Medulla oblongata (tissue), 1 donor: Measurements from ENCODE around the gene IFI30.
"Not testable (repeated sequence)": the region's sequence is repeated elsewhere in the genome, so short reads cannot be mapped to it uniquely, and the experiment has no call there.

Experiments used
- DNase-seq: peaks from one replicate; pipeline ENCODE4 v3.0.0-alpha.2; 2015; ENCODE audit errors: extremely low spot score

Gene IFI30

DNA sequence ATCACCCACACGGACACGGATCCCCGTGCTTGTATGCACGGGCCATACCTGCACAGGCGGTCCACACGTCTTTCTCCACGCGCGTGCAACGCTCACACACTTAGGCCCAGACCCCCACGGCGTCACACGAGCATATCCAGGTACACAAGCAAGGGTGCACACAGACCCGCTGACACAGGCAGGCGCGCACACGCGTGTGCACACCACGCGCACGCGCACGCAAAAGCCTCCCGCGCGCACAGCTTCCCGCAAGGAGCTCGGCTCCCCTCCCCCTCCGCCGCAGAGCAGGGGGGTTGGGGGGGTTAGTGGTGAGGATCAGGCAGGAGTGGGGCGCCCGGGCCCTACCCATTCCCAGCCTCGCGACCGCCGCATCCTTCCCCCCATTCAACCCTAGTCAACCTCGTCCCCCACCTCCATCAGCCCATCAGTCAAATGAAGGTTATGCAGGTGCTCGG lies 29.8 kb downstream of the IFI30 start:
- DNase-seq: peak; percentile 60

DNA sequence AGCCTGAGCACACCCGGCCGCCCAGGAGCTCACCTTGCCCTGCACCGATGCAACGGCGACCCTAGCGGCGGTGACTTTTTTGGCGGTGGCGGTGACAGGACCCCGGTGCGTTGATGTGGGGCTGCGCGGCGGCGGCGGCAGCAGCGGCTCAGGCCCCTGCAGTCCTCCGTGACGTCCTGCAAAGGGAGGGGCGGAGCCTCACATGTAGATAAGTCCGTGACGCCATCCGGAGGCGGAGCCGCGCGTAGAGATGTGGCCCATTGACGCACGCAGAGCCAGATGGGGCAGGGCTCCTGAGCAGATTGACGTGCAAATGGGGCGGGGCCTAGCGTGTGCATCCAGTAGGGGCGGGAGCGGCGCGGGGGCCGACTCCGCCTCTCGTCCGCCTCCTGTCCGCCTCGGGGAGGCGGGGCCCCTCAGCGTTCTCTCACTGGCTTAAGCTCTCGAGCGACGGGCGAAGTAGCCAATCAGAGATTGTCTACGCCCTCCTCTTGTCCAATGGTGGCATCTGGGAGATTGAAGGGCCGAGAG lies 30.3 kb downstream of the IFI30 start, which contains the start of gene RAB3A:
TSS of gene RAB3A (minus strand) at position 180 of the 531 bp plus-strand sequence. CDS start 1,302 bp downstream, outside the sequence.
- peak; percentile 100 for DNase-seq

DNA sequence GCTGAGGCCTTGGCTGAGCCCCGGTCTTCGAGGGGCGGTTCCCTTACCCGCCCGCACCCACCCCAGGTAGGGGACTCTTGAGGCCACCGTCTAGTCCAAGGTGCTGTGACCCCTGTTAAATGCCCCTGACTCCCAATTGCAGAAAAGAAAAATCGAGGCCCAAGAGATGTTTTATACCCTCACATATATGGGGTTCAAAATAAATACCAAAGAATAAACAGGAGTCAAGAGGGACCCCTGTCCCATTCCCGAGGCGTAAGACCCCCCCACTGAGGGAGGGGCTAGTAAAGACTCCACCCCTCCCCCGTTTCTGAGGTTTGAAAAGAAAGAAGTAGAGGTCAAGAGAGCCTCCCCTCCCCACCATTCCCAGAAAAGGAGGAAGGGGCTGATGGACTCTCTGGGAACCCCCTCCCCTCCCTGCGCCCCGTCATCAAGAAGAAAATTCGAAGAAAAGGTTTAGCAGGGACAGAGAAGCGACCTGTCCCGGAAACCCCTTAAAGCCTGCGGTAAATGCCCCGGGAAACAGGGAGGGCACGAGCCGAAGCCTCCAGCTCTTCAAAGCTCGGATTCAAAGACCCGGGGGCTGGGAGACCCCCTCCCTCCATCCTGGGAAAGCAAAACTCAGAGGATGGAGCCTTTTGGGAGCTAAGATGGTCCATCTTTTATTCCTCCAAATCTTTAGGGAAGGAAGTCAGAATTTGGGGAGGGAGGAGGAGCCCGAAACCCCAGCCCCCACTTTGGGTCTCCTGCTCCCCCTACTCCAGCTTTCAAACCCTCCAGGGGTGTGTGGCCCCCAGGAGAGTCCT lies 31.0 kb downstream of the IFI30 start:
- DNase-seq: peak; percentile 85

DNA sequence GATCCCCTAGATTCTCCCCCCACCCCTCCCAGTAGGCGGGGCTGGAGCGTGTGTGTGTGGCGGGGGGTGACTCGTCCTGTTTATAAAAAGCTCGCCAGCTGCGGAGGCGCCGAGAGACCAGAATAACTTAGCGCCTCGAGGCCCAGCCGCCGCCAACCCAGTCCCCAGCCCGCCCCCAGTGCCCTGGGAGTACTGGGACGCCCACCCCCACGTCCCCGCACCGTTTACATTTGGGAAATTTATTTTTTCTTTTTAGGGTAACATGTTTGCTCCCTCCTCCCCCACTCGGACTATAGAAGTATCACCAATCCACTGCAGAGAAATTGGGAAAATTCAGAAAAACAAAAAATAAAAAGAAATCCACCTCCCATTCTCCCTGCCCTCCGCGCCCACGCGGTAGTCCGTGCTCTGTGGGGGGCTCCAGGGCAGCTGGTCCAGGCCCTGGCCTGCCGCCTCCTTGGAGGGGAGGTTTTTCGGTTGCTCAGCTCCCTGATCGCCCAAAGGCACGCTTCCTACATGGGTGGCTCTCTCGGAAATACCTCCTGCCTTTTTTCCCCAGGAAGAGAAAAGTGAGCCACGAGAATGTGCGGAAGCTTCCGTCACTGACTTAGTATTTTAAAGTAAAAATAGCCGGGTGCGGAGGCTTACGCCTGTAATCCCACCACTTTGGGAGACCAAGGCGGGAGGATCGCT lies 31.7 kb downstream of the IFI30 start:
- peak; percentile 90 for DNase-seq

DNA sequence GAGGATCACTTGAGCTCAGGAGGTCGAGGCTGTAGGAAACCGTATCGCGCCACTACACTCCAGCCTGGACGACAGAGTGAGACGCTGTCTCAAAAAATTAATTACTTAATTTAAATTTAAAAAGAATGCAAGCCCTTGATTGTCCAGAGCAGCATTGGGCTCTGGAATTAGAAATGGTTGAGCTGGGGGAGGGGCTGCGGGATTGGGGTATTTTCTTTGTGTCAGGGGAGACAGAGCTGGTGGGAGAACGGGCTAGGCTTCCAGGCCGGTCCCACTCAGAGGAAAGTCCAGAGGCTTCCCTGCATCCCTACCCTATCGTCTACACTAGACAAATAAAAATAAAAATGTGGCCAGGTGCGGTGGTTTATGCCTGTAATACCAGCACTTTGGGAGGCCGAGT lies 32.4 kb downstream of the IFI30 start:
- DNase-seq: no peak

DNA sequence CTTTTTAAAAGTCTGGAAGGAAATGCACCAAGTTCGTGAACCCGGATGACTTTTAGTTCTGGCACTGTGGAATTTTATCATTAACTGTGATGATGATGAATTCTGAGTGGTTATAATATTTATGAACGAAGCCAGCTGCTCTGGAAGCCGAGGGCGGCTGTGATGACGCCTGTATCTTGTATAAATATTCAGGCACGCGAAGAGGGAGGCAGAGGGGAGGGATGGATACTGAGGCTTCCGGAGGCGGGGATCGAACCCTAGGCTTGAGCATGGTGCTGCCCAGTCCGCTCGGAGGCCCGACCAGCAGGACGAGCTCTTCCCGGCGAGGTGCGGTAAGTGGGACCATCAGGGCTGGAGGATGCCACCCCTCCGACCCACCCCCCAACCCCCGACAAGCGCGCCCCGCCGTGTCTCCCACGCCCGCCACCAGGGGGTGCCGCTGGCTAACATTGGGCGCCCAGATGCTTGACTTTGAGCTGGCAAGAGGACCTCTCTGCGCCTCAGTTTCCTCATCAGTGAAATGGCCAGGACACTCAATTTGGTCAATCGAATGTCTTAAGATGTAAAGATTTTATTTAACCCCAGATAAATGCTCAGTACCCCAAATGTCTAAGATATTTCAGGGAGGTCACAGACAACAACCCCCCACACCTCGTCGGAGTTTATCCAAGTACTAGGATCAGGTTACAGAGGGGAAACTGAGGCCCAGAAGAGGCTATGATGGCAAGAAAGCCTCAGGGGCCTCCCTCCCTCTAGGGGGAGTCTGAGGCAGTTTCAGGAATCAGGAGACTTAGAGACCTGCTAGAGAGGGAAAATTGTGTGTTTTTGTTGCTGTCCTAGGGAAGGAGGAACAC lies 34.7 kb downstream of the IFI30 start:
- DNase-seq: no peak

DNA sequence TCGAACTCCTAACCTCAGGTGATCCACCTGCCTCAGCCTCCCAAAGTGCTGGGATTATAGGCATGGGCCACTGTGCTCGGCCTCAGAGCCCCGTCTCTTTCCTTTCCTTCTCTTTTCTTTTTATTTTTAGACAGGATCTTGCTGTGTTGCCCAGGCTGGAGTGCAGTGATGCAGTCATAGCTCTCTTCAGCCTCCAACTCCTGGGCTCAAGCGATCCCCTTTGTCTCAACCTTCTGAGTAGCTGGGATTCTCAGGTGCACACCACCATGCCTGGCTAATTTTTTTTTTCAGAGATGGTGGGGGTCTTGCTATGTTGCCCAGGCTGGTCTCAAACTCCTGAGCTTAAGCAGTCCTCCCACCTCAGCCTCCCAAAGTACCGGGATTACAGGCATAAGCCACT lies 36.3 kb downstream of the IFI30 start:
- DNase-seq: not testable (repeated sequence)

DNA sequence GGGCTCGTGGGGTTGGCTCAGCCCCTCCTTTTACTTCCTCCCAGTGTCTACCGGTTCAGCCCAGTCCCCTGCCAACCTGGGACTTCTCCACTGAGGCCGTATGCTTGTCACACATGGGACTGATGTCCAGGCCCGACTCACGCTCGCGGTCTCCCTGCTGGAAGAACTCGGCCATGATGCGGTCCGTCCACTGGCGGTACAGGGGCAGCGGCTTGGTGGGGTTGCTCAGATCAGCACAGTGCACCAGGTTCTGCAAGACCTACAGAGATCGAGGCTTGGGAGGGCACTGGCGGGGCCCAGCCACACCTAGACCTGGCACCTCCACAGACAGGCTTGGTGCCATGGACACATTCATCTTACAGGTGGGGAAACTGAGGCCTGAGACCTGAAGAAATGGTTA lies 38.1 kb downstream of the IFI30 start:
- DNase-seq: no peak

DNA sequence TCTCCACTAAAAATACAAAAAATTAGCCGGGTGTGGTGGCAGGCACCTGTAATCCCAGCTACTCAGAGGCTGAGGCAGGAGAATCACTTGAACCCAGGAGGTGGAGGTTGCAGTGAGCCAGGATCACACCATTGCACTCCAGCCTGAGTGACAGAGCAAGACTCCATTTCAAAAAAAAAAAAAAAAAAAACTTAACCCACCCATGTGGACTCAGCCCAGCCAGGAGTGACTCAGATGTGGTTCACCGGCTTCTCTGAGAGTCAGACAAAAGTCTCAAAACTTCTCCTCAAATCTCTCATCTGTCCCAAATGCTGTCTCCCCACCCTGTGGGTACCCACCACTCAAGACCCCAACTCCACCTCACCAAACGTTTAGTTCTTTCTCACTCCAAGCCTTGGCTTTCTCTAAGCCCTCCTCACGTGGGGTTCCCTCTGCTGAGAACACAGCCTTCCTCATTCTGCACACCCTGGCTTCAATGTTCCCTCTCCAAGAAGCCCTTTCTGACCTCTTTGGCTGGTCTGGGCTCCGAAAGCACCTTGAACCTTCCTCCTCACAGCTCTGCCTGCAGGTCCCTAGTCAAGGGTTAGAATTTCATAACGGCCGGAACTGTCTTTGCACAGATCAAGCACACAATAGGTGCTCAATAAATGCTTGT lies 41.3 kb downstream of the IFI30 start:
- no peak for DNase-seq

DNA sequence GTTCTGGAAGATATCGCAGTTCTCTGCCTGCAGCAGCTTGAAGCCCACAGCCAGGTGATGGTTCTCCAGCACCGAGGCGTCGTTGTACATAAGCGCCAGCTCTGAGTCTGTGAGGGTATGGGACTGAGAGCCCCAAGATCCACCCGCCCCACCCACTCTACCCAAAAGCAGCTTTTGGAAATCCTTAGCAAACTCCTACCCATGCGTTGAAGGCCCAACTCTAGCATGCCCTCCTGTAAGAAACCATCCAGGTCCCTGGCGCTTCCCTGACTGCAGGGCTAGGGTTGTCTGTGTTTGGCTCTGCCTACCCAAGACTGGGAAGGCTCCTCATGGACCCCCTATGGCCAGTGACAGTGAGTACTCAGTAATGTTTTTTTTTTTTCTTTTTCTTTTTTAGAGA lies 43.2 kb downstream of the IFI30 start:
- DNase-seq: no peak

DNA sequence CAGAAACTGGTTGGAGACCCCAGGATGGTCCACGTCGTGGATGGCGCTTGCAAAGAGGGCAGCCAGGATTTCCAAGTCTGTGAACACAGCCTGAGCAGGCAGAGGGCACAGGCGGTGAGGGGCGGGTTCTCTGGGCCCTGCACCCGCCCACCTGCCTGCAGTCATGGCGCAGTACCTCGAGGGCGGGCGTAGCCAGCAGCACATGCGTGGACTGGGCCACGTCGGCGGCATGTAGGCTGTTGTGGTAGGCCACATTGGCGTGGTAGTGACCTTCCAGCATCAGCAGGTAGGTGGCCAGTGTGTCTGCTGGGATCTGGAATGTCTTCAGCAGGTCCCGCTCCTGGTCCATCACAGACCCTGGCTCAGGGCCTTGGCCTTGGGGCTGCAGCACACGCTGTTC lies 44.5 kb downstream of the IFI30 start:
- DNase-seq: no peak

DNA sequence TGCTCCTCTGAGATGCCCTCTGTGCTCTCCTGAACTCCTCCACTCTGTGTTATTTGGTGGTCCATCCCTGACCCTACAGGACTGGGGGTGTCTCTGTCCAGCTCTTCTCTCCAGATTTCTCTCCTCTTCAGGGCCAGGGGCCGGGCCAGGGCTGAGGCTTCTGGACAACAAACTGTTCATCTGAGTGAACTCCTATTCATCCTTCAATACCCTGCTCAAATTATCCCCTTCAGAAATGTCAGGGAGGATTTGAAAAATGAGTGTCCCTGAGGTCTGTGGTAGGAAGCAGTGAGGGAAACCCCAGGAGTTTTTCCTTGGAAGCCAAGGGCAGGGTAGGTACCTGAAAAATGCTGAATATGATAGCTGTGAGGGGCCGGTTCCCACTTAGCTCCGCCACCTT lies 45.0 kb downstream of the IFI30 start:
- DNase-seq: no peak

DNA sequence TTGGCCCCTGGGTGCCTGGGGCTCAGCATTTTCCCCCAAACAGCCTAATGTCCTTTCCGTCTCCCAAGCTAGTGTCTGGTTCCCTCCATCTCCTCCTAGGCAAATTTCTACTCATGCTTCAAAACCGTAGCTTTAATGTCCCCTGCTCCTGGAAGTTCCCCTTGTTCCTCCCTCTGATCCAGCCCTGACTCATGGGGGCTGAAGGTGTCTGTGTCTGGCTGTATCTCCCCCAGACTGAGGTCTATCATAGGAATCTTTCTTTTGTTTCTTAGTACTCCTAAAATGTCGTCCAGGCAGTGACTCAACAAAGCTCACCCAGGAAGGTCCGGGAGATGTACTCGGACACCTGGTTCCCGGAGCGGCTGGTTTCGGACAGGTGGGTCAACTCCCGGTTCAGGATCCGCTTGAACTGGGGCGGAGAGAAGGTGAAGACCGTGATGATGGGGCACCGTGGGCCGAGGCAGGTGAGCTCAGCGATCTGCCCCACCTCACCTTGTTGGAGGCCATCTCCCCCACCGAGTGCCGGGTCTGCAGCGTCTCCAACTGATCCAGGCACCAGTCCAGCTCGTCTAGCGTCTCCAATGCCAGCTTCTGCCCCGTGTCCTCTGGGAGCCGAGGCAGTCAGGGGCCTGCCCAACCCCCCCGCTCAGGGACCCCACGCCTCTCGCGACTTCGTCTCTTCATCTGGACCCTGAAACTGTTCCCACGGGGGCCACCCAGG lies 46.5 kb downstream of the IFI30 start:
- DNase-seq: no peak

DNA sequence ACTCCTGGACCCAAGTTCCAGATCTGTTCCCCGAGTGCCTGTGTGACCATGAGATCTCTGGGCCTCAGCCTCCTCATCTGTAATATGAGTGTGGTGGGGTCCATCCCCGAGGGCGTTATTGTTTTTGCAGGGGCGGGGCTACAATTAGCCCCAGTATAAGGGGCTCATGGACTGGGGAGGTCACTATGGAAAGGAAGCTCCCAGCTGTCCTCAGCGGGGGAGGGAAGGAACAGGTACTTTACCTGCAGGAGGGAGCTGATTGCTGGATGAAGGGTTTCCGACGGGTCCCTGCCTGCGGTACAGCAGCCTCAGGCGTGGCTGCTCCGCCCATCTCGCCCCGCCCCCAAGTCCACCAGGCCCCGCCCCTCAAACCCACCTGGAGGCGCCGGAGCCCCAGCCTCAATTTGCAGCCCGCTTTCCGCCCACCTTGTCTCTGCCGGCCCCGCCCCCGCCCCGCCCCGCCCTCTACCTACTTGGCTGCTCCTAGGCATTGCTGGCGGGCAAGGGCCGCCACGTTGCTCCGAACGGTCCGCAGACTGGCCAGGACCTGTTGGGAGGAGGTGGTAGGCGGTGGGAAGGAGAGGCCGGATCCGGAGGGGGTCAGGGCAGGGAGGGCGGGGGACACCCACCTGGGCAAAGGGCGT lies 47.1 kb downstream of the IFI30 start:
- no peak for DNase-seq

DNA sequence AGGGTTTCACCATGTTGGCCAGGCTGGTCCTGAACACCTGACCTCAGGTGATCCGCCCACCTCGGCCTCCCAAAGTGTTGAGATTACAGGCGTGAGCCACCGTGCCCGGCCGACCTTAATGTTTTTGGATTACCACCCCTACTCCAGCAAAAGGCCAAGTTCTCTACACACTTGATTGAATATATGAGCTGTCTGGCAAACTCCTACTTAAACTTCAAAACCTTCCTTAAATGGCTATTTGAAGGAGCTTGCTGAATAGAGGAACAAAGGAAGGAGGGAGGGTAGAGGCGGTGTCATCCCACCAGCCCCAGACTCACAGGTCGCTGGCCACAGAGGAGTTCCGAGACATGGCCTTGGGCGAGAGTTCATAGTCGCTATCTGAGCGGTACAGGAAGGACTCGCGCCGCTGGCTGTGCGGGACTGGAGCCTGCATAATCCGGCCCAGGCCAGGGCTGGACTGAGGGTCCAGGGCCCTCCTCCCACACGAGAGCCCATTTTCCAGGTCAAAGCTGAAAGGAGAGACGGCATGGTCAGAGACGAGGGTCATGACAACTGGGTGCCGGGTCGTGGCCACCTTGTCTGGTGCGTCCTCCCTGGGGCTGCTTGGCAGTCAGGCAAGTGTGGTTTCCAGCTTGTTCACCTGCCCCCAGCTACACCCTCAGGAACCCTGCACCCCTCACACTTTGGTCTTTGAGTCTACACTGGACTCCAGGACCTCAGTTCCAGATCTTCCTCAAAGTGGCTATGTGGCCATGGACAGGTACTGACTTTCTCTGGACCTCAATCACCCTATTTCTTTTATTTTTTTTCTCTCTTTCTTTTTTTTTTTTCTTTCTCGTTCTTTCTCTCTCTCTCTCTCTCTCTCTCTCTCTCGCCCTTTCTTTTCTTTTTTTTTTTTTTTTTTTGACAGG lies 48.5 kb downstream of the IFI30 start:
- no peak for DNase-seq

DNA sequence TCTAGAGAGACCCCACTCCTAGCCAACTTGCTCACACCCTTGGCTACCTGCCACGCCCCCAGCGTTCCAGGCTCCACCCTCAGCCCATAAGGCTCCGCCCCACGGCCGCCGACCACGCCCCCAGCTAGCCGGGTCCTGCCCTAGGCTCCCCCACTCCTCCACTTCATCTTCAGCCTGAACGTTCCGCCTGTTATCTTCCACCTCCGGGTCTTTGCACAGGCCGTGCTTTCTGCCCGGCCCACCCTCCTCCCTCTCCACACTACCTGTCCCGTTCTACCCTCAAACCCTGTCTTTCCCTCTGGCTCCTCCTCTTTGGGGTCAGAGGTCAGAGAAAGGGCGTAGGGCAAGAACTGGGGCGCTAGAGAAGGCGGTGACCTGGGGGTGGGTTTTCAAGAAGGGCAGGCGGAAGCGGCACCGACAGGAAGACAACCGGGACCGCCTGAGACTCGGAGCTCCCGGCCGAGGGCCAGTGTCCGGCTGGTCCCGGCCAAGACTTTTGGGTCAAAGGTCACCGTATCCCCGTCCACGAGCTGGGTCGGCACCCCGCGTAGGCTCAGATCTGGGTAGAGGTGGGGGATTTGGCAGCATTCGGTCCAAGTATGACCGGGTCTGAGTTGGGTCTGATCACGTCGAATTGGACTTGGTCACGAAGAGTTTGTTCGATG lies 50.4 kb downstream of the IFI30 start:
- DNase-seq: no peak

DNA sequence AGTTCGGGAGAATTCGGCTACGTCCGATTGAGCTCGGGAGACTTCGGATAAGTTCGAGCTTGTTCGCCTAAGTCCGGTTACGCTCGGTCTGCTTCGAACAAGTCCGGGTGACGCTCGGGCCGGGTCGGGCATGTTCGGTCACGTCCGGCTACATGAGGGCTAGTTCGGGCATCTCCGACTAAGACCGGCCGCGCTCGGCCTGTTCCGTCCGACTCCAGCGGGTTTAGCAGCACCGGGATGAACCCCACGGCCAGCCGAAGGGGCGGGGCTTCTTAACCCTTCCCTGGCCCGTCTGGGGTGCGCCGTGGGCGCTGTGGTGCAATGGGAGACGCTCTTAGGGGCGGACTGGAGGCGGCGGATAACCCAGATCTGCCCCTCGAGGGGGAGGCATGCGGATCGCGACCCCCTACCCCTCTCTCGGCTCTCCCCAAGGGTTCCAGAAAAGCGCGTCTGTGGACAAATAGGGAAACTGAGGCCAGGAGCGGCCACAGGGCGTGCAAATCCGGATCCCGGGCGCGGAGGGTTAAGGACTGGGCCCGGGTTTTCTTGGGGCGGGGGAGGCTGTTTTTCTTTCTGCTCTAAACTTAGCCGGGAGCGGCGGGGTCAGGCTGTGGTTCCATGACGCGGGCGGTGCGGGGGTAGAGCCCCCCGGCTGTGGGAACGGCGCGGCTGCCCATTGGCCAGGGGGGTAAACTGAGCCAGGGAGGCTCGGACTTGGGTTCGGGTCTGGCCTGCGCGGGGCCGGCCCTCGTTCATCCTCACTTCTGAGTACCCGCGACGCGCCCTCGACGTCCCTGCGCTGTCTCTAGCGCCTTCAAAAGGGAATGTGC lies 51.1 kb downstream of the IFI30 start:
- peak; percentile 92 for DNase-seq

DNA sequence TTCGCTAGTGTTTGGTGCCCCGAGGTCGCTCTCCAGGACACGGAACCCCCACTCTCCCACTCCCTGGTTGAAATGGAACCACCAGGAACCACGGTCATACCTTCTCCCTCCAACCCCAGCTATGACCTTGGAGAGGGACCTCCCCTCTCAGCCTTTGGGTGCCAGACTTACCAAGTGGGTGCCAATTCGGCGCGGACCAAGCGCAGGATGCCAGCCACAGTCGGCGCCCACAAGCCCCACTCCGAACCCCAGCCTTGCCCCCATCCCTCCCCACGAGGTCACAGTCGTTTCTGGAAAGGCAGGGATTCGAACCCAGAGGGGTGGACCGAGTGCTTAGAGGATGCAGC lies 51.7 kb downstream of the IFI30 start:
- no peak for DNase-seq
